ENCODE measurements around the gene MRPL44.
A peak's percentile ranks its signal among the peaks of the same experiment; 100 is the strongest.

MRPL44 gene

GRCh38 chr2:223957092-223957851 is at the start of gene MRPL44:
TSS of gene MRPL44 (plus strand) at chr2:223957463. CDS start at chr2:223957473, 10 bp downstream.
- peak; percentile 82 for DNase-seq (ENCODE audit: low read depth)
- no peak for TF ChIP-seq CTCF (IDR thresholded peaks at IDR 0.05; ENCODE audit: low read depth, low read length, missing control alignments)
- peak within 1 kb of the TSS; percentile 71 for H3K4me3 ChIP-seq (ENCODE audit: low read depth, low read length)

DNA sequence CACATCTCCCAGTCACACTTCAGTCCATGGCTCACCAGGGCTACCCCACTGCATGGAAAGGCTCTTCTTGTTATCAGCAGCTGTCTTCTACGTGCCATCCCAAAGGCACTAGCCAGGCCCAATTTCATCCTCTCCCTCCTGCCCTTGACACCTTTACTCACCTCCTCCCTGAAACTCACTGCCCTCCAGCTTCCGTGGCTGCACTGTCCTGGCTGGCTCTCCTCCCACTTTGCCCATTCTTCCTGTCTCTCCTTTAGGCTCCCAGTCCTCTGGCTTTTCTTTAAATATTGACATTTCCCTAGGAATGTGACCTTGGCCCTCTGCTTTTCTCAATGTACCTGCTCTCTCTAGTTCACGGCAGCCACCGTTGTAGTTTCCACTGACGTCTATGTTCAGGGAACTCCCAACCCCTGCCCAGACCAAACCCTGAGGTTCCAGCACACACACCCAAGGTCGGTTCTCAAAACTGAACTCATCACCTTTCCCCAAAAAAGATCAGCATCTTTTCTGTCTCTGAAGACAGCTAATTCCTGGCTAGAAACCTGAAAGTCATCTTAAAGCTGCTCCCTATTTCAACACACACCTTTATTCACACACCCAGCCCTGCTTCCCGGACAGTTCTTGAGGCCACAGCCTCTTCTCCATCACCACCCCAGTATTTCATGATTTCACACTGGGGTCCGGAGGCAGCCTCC is 48.8 kb upstream of the MRPL44 start:
- TF ChIP-seq CTCF (IDR thresholded peaks at IDR 0.05; ENCODE audit: low read depth, low read length, missing control alignments) = no peak
- no peak for DNase-seq (ENCODE audit: low read depth)
- H3K4me3 ChIP-seq (ENCODE audit: low read depth, low read length) = no peak overlapping the region

GRCh38 chr2:223909001-223909741 is 48.1 kb upstream of the MRPL44 start:
- H3K4me3 ChIP-seq (ENCODE audit: low read depth, low read length) = no peak overlapping the region
- no peak for DNase-seq (ENCODE audit: low read depth)
- no peak for TF ChIP-seq CTCF (IDR thresholded peaks at IDR 0.05; ENCODE audit: low read depth, low read length, missing control alignments)

GRCh38 chr2:223914324-223914723 is 42.9 kb upstream of the MRPL44 start:
- no peak overlapping the region for H3K4me3 ChIP-seq (ENCODE audit: low read depth, low read length)
- no peak for DNase-seq (ENCODE audit: low read depth)
- TF ChIP-seq CTCF (IDR thresholded peaks at IDR 0.05; ENCODE audit: low read depth, low read length, missing control alignments) = no peak

- TF ChIP-seq CTCF (IDR thresholded peaks at IDR 0.05; ENCODE audit: low read depth, low read length, missing control alignments) = no peak
- DNase-seq (ENCODE audit: low read depth) = no peak
- H3K4me3 ChIP-seq (ENCODE audit: low read depth, low read length) = no peak overlapping the region
These were observed 42.2 kb upstream of the MRPL44 start for GRCh38 chr2:223915071-223915470.

DNA sequence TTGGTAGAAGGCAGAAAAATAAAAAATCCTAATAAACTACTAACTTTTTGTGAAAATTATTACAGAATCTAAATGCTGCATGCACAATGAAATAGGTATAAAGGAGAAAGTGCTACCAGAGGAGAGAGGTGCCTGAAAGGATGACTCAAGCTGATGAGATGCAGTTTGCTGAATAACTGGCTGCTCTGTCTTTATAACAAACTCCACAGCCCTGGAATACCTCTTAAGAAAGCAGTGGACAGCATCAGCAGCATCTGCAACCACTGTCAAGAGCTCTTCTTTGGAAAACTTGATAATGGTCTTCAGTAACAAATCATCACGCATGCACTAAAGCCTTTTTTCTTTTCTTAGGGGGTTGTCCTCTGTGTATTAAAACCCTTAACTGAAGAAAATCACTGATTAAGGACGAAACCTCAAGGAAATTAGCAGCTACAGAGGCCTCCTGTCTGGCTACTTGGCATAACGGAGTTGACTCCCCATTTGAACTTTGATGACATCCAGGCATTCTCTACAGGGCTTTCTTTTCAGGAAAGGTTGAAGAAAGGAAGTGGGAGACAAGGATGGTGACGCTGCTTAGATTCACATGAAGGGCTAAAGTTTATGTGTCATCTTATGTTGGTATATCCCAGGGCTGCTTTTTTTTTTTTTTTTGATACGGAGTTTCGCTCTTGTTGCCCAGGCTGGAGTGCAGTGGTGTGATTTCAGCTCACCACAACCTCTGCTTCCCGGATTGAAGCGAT is 40.9 kb upstream of the MRPL44 start:
- no peak for DNase-seq (ENCODE audit: low read depth)
- no peak overlapping the region for H3K4me3 ChIP-seq (ENCODE audit: low read depth, low read length)
- TF ChIP-seq CTCF (IDR thresholded peaks at IDR 0.05; ENCODE audit: low read depth, low read length, missing control alignments) = no peak
